Activated naive CD8-positive, alpha-beta T cell treated with anti-CD3 and anti-CD28 coated beads, Interleukin-2, amount 50 U/mL, for 24 hours (primary cell): ENCODE data around the gene ARHGAP26.
"Not testable (repeated sequence)": the region's sequence is repeated elsewhere in the genome, so short reads cannot be mapped to it uniquely, and the experiment has no call there.

Experiments used
- ATAC-seq: fragments of 150-1000 bp; cut with Tn5 transposase; one replicate; pipeline ENCODE4 v1.10.0; 2021
- DNase-seq: peaks from one replicate; pipeline ENCODE4 v3.0.0; 2021
- H3K27ac Mint-ChIP-seq: one replicate; pipeline ENCODE4 v1.8.0; 2021; ENCODE audit warnings: mild to moderate bottlenecking, mixed read lengths
- H3K27me3 Mint-ChIP-seq: one replicate; pipeline ENCODE4 v1.8.0; 2021; ENCODE audit warnings: mixed read lengths
- H3K36me3 Mint-ChIP-seq: one replicate; pipeline ENCODE4 v1.8.0; 2021; ENCODE audit warnings: low read depth, mixed read lengths
- H3K4me1 Mint-ChIP-seq: one replicate; pipeline ENCODE4 v1.8.0; 2021; ENCODE audit warnings: mixed read lengths
- H3K4me3 Mint-ChIP-seq: one replicate; pipeline ENCODE4 v1.8.0; 2021; ENCODE audit warnings: mild to moderate bottlenecking, moderate library complexity, mixed read lengths
- H3K9me3 Mint-ChIP-seq: one replicate; pipeline ENCODE4 v1.8.0; 2021; ENCODE audit warnings: mixed read lengths

Gene ARHGAP26

DNA sequence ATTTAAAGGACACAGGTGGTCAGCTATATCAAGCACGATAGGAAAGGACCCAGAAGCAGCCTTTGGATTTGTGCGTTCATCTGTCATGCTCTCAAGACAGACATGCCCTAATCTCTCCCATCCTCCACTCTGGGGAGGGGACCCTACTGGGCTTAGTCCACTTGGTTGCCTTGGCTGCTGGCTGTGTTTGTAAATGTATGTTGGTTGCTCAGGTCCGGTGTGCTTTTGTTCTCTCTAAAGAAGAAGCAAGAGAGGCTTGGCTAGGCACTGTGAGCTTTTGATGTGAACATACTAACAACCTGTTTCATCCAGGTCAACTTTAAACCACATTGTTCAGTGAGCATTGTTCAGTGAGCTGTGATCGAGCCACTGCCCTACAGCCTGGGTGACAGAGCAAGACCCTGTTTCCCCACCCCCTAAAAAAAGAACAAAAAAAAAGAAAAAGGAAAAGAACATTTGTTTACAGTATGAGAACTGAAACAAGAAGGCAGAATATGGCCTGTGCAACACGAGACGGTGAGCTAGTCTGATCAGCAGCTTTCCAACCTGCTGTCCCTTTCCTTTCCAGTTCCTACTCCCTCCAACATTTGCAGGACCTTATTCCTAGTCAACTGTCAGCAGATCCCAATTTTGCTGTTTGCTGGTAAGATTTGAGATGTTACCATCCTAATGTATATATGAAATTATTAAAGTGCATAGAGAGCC, 228.3 kb downstream of the ARHGAP26 start:
- peaks cover 16% of the 10 kb centered on the region for H3K9me3 Mint-ChIP-seq
- peaks cover 73% of the 10 kb centered on the region for H3K4me1 Mint-ChIP-seq
- H3K36me3 Mint-ChIP-seq, result peaks cover 17% of the 10 kb centered on the region
- ATAC-seq (no peak), DNase-seq (no peak)
- H3K27me3 Mint-ChIP-seq, result no peaks in the 10 kb centered on the region
- peak overlapping the region; percentile 43 for H3K4me3 Mint-ChIP-seq
- peak overlapping the region; percentile 52 for H3K27ac Mint-ChIP-seq

DNA sequence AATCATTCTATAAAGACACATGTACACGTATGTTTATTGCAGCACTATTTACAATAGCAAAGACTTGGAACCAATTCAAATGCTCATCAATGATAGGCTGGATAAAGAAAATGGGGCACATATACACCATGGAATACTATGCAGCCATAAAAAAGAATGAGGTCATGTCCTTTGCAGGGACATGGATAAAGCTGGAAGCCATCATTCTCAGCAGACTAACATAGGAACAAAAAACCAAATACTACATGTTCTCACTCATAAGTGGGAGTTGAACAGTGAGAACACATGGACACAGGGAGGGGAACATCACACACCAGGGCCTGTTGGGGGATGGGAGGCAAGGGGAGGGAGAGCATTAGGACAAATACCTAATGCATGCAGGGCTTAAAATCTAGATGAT, 230.4 kb downstream of the ARHGAP26 start:
- H3K4me3 Mint-ChIP-seq, H3K27me3 Mint-ChIP-seq, H3K27ac Mint-ChIP-seq, H3K9me3 Mint-ChIP-seq, ATAC-seq, DNase-seq: not testable (repeated sequence)
- H3K4me1 Mint-ChIP-seq, result peaks cover 86% of the 10 kb centered on the region
- peaks cover 13% of the 10 kb centered on the region for H3K36me3 Mint-ChIP-seq

DNA sequence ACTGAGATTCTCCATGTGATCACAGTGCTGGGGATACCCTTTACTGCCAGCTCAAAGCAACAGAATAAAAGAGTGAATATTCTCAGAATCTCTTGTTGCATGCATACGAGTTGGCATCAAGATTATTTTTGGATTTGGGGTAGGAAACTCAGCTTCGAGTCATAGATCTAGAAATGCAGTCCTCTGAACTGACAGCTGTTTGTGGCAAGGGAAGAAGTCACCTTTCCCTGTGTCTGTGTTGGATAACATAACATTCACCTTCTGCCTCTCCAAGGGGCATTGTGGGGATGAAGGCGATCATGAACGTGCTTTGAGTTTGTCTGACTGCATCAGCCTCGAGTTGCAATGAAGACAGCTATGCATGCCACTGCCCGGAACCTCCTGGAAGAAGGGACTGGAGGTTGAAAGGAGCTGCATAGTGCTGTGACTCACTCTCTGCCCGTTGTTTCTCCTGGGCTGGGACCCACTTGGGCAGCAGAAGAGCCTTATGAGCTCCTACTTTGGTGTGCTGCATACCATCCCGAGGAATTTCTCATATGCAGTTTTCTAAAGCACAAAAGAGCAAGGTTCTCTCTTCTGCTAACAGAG, 231.7 kb downstream of the ARHGAP26 start:
- Mint-ChIP-seq H3K9me3 (no peaks in the 10 kb centered on the region), H3K27me3 (no peaks in the 10 kb centered on the region), H3K27ac (peak overlapping the region; percentile 94), H3K4me1 (peaks cover 85% of the 10 kb centered on the region), H3K4me3 (no peak overlapping the region), H3K36me3 (peaks cover 6% of the 10 kb centered on the region)
- DNase-seq (no peak), ATAC-seq (peak; percentile 35)

DNA sequence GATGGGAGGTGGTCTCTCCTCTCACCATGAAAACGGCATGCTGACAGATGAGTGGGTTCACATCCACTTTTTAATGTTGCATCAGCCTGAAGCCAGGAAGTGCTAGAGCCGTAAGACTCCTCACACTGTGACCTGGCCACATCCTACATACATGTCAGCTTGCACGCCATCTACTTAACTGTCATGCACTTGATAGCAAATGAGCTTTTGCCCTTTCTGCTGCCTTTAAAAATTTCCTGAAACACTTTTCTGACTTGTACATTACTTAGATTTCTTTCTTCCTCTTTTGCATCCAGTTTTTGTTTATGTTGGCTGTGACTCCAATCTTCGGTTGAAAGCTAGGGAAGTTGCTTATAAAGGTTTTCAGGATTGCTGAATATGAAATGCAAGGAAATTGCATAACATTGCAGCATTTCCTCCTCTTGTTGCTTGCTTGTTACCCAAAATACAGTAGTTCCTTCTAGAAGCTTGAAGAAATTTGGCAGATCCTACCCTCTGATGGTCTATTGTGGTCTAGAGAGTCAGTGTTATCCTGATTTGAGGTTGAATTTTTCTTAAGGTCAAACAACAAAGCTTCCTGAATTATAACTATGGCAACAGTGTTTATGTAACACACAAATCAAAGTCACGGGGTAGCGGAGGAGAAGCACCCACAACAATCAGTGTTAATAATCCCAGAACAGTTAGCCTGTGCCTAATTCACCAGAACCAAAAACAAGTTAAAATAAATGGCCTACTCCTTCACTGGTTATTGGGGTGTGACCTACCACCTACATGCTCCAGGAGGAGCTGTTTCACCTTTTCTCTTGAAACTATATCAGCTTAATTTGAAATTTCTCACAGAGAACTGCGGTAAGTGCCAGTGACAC, 232.5 kb downstream of the ARHGAP26 start:
- ATAC-seq, result peak; percentile 89
- Mint-ChIP-seq H3K4me1 (peaks cover 89% of the 10 kb centered on the region), H3K36me3 (peaks cover 5% of the 10 kb centered on the region), H3K27ac (peak overlapping the region; percentile 94), H3K4me3 (peak overlapping the region; percentile 62), H3K9me3 (no peaks in the 10 kb centered on the region), H3K27me3 (no peaks in the 10 kb centered on the region)
- DNase-seq, result peak; percentile 65

DNA sequence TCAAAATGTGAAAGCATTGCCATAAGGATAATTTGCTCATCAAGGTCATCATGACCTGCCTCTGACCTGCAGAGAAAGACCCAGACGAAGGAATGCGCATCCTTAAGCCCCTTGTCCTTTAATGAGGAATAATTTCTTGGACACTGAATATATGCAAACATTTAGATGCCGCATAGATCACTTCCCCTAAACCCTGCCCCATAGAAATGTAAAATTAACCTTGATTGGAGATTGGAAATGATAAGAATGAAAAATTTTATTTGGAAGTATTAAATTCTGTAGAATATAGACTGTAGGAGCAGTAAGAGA, 233.1 kb downstream of the ARHGAP26 start:
- Mint-ChIP-seq H3K4me3 (peak overlapping the region; percentile 62), H3K27me3 (no peaks in the 10 kb centered on the region)
- DNase-seq, result no peak

DNA sequence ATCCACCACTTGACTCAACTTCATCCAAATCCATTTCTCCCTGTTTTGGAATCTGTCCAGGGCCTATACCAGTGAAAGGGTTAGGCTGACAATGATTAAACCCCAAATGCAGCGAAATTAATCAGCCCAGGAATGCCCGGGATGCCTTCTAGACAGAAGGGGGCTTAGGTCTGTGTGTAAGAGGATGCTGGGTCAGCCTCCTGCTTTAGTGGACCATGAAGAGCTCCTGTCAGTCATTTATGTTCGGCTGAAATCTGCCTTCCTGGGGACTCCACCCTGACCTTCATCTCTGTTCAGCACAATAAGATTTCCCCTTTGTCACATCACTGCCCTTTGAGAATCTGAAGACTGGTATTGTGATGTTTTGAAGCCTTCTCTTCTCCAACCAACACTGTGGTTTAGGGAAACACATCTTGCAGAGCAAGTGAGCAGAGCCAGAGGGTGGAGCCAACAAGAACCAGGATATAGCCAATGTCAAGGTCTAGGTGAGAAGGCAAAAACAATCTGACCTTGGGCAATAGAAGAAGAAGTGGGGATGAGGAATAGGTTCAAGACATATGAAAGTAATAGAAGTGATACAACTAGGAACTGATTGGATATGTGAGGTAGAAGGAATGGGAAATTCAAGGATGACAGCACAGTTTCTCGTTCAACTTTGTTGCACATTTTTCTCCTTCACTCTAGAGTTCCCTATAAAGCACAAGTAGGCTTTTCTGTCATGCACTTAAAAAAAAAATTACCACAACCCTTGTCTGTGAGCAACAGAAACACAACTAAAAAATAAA, 234.4 kb downstream of the ARHGAP26 start:
- H3K9me3 Mint-ChIP-seq, result no peaks in the 10 kb centered on the region
- peaks cover 92% of the 10 kb centered on the region for H3K4me1 Mint-ChIP-seq
- H3K27me3 Mint-ChIP-seq, result peaks cover 2% of the 10 kb centered on the region
- no peak overlapping the region for H3K4me3 Mint-ChIP-seq
- no peak for DNase-seq
- H3K27ac Mint-ChIP-seq, result peak overlapping the region; percentile 94
- no peak for ATAC-seq
- peaks cover 8% of the 10 kb centered on the region for H3K36me3 Mint-ChIP-seq

More for the DNA sequence above, 233.1 kb downstream of the ARHGAP26 start:
- H3K36me3 Mint-ChIP-seq, result peaks cover 4% of the 10 kb centered on the region
- H3K4me1 Mint-ChIP-seq, result peaks cover 92% of the 10 kb centered on the region
- no peaks in the 10 kb centered on the region for H3K9me3 Mint-ChIP-seq
- H3K27ac Mint-ChIP-seq, result peak overlapping the region; percentile 94
- ATAC-seq, result no peak

DNA sequence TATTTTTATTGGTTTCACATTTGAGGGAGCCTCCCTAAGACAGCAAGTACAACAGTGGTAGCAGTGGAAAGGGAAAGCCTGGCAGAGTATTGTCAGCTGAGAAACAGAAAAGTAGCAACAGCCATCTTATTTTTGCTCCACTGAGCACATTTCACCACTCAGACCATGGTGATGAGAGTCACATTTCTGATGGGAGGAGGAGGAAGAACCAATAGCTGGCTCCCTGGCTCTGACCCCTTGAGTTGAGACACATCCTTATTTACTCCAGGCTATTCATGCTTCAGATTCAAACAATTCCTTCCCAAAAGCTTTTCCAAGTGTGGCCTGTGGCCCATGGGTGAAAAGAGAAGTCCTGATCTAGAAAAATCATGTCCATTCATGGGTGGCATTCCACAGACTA, 236.3 kb downstream of the ARHGAP26 start:
- Mint-ChIP-seq H3K9me3 (no peaks in the 10 kb centered on the region), H3K4me1 (peaks cover 97% of the 10 kb centered on the region), H3K36me3 (peaks cover 8% of the 10 kb centered on the region), H3K4me3 (no peak overlapping the region), H3K27me3 (peaks cover 2% of the 10 kb centered on the region), H3K27ac (peak overlapping the region; percentile 72)
- DNase-seq, result no peak
- ATAC-seq, result no peak

DNA sequence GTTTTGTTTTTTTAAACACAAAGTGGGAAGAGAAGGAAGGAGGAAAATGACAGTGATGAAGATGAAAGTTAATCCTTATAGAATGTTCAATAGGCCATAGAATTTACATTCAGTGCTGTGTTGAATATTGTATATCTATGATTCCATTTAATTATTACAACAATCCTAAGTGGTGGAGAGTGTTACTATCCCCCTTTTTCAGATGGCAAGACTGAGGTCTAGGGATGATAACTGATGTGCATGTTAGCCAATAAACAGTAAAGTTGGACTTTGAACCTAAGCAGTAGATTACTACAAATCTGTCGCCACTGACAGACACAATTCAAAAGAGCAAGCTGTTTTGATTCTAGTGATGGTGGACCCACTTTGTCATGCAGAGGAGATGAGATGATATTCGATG, 237.9 kb downstream of the ARHGAP26 start:
- Mint-ChIP-seq H3K4me3 (no peak overlapping the region), H3K27ac (peak overlapping the region; percentile 88), H3K36me3 (peaks cover 8% of the 10 kb centered on the region), H3K9me3 (no peaks in the 10 kb centered on the region), H3K4me1 (peaks cover 90% of the 10 kb centered on the region), H3K27me3 (peaks cover 2% of the 10 kb centered on the region)
- ATAC-seq (no peak), DNase-seq (no peak)

DNA sequence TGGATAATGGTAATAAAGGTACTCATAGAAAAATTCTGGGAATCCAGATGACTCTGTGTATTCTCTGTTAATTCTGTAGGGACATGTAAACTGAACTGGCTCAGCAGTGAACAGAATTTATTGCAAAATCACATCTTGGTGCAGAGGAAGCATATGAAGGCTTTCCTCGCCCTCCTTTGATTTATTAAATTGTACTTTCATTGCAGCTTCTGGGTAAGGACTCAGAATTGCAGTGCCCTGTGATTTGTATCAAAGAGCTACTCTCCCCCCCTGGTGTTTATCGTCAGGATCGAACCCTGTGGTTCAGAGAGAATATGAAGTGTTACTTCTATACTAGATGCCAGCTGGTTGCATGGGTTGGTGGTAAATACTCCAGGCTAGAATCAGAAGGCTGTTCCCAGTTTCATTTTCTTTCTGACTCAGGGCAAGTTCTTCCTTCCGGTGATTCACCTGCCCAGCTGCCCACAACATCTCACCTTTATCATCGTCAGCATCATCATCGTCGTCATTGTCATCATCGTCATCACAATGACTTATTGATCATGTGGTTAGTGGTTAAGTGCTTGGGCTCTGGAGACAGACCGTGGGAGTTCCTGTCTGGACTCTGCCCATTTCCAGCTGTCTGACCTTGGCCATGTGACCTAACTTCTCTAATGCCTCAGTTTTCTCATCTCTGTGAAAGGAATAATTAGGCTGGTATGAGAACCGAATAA, 238.8 kb downstream of the ARHGAP26 start:
- Mint-ChIP-seq H3K9me3 (no peaks in the 10 kb centered on the region), H3K4me1 (peaks cover 89% of the 10 kb centered on the region), H3K27me3 (peaks cover 2% of the 10 kb centered on the region), H3K36me3 (peaks cover 11% of the 10 kb centered on the region), H3K4me3 (peak overlapping the region; percentile 40), H3K27ac (peak overlapping the region; percentile 88)
- ATAC-seq (peak; percentile 91), DNase-seq (peak; percentile 73)

DNA sequence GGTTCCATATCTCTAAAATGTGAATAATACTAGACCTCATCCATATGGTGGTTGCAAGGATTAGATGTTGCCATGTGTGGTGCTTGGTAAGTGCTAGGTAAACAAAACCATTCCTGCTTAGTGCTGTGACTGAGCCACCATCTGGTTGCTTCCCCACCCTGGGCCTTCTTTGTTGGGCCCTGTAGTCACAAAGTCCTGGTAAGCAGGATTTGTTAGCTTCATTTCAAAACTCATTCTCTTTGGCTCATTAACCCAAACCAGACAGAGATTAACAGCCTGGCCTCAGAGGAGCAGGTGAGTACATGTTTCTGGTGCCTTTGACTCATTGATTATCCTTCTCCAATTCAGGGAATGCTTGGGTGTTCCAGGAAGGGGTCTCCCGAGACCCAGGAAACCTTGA, 240.2 kb downstream of the ARHGAP26 start:
- Mint-ChIP-seq H3K36me3 (peaks cover 19% of the 10 kb centered on the region), H3K4me1 (peaks cover 83% of the 10 kb centered on the region), H3K27ac (peak overlapping the region; percentile 88), H3K4me3 (no peak overlapping the region), H3K9me3 (no peaks in the 10 kb centered on the region), H3K27me3 (peaks cover 2% of the 10 kb centered on the region)
- ATAC-seq, result no peak
- DNase-seq, result no peak

DNA sequence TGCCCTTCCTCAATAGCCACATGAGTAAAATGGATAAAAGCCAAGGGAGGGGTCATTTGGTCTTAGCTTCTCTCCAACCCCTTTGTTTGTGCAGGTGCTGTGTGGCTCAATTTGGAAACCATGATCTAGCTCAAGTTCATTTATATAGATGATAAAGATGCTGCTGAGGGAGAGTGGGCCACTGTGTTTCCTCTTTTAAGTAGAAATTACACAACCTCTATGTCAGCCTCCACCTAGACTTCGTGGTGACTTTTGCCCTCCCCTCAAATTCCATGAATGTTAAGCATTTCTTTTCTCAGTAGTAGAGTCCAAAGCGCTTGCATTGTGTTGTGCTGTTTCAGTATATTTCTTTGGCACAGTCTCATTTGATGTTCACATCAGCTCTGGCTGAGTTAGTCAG, 241.4 kb downstream of the ARHGAP26 start:
- peak; percentile 25 for ATAC-seq
- Mint-ChIP-seq H3K4me3 (no peak overlapping the region), H3K36me3 (peaks cover 19% of the 10 kb centered on the region), H3K27ac (peak overlapping the region; percentile 80), H3K4me1 (peaks cover 76% of the 10 kb centered on the region), H3K27me3 (peaks cover 2% of the 10 kb centered on the region), H3K9me3 (no peaks in the 10 kb centered on the region)
- no peak for DNase-seq

DNA sequence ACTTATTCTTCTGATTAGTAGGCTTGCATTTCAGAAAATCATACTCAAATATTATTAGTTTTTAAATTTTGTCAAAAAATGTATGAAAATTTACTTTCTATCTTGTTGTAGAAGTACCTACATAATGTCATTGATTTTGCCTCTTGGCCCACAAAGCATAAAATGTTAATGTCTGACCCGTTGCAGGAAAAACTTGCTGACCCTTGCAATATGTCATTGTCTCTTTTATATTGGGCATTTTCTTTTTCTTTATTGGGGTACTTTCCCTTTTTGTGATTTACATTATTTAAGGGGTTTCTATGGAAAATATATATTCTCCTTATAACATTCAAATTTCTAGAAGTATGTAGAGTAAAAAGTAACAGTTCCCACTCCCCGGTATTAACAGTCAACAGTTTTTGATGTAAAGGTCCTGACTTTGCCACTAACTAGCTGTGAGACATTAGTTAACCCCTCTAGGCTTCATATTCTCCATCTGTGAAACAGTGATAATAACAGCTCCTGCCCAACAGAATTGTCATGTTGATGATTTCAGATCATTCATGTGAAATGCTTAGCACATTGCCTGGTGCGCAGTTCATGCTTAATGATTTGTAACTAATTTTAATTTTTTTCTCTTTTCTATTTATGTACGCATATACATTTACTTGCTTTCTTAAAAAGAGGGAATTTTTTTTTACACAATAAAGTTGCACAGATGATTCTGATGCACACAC, 243.2 kb downstream of the ARHGAP26 start:
- ATAC-seq (no peak), DNase-seq (no peak)
- peaks cover 77% of the 10 kb centered on the region for H3K4me1 Mint-ChIP-seq
- peaks cover 31% of the 10 kb centered on the region for H3K36me3 Mint-ChIP-seq
- no peak overlapping the region for H3K4me3 Mint-ChIP-seq
- no peak overlapping the region for H3K27ac Mint-ChIP-seq
- H3K27me3 Mint-ChIP-seq, result peaks cover 2% of the 10 kb centered on the region
- H3K9me3 Mint-ChIP-seq, result peaks cover 6% of the 10 kb centered on the region

DNA sequence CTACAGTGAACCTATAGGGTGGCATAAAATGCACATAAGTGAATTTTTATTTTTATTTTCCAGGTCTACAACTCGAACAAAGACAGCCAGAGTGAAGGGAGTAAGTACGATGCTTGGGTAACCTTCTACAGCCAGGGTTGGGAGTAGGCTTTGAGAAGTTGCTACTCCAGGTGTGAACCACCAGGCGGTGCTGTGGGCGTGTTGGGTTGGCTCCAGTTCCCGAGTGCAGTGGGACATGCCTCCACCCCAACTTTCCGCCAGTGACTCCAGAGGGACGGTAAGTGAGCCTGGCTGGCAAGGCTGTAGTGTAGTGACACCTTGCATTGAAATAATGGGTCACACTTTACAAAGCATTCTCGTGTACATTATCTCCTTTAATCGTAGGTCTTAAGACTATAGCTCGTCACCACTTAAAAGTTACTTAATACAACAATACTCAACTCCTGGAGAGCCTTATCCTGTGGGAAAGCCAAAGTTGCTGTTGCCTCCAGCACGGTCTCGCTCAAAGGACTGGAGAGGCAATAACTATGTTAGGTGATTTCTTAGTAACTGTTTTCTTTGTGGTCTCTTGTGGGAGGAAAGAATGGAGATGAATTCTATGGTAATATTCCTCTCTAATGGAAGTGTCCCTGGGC, 244.0 kb downstream of the ARHGAP26 start:
- H3K27me3 Mint-ChIP-seq, result no peaks in the 10 kb centered on the region
- H3K4me1 Mint-ChIP-seq, result peaks cover 77% of the 10 kb centered on the region
- peaks cover 32% of the 10 kb centered on the region for H3K36me3 Mint-ChIP-seq
- peaks cover 8% of the 10 kb centered on the region for H3K9me3 Mint-ChIP-seq
- DNase-seq (peak; percentile 54), ATAC-seq (no peak)
- H3K4me3 Mint-ChIP-seq, result no peak overlapping the region
- H3K27ac Mint-ChIP-seq, result peak overlapping the region; percentile 72
